ENCODE data around the gene SRRM5.

- no peak for TF ChIP-seq POLR2A (IDR thresholded peaks at IDR 0.05; ENCODE audit: low read length)
- no peak for TF ChIP-seq GATA1 (IDR thresholded peaks at IDR 0.05; ENCODE audit: low read depth, low read length)
Measured at GRCh38 chr19:43570174-43570791, 41.6 kb upstream of the SRRM5 start.
